ENCODE results near the gene PROC. TPM values are rescaled to one million over a fixed set of nuclear protein-coding genes. Genes with fewer than 3 reads are reported as not detected.
"Not testable (repeated sequence)": the region's sequence is repeated elsewhere in the genome, so short reads cannot be mapped to it uniquely, and the experiment has no call there.

The PROC gene
- polyA plus RNA-seq, 3 donors, result 1.8 to 5.4 (median 3.2) TPM

- no peak for DNase-seq (ENCODE audit: low read depth in 3 of 3, low spot score in 2 of 3)
These were observed 7.6 kb downstream of the PROC start for GRCh38 chr2:127425540-127426490.

GRCh38 chr2:127426501-127427354, 8.5 kb downstream of the PROC start:
- no peak for DNase-seq (ENCODE audit: low read depth in 3 of 3, low spot score in 2 of 3)

- no peak for DNase-seq (ENCODE audit: low read depth in 3 of 3, low spot score in 2 of 3)
These were observed 9.3 kb downstream of the PROC start for GRCh38 chr2:127427376-127428056.

- no peak for DNase-seq (ENCODE audit: low read depth in 3 of 3, low spot score in 2 of 3)
These were observed 10.0 kb downstream of the PROC start for GRCh38 chr2:127428057-127428814.

GRCh38 chr2:127428815-127429109, 10.5 kb downstream of the PROC start:
- DNase-seq (ENCODE audit: low read depth in 3 of 3, low spot score in 2 of 3), result no peak

GRCh38 chr2:127429291-127429690, 11.1 kb downstream of the PROC start:
- no peak for DNase-seq (ENCODE audit: low read depth in 3 of 3, low spot score in 2 of 3)

- no peak for DNase-seq (ENCODE audit: low read depth in 3 of 3, low spot score in 2 of 3)
These were observed 11.7 kb downstream of the PROC start for GRCh38 chr2:127429844-127430425.

GRCh38 chr2:127431408-127432023, 13.3 kb downstream of the PROC start:
- DNase-seq (ENCODE audit: low read depth in 3 of 3, low spot score in 2 of 3), result no peak

GRCh38 chr2:127434515-127434914, 16.3 kb downstream of the PROC start:
- no peak for DNase-seq (ENCODE audit: low read depth in 3 of 3, low spot score in 2 of 3)

- DNase-seq (ENCODE audit: low read depth in 3 of 3, low spot score in 2 of 3), result no peak
These were observed 18.8 kb downstream of the PROC start for GRCh38 chr2:127437056-127437455.

- DNase-seq (ENCODE audit: low read depth in 3 of 3, low spot score in 2 of 3), result no peak
These were observed 19.8 kb downstream of the PROC start for GRCh38 chr2:127437781-127438726.

- no peak for DNase-seq (ENCODE audit: low read depth in 3 of 3, low spot score in 2 of 3)
These were observed 21.1 kb downstream of the PROC start for GRCh38 chr2:127439343-127439742.

- no peak for DNase-seq (ENCODE audit: low read depth in 3 of 3, low spot score in 2 of 3)
These were observed 30.3 kb downstream of the PROC start for GRCh38 chr2:127448526-127448925.

GRCh38 chr2:127449414-127449813, 31.2 kb downstream of the PROC start:
- no peak for DNase-seq (ENCODE audit: low read depth in 3 of 3, low spot score in 2 of 3)

- no peak for DNase-seq (ENCODE audit: low read depth in 3 of 3, low spot score in 2 of 3)
These were observed 31.7 kb downstream of the PROC start for GRCh38 chr2:127449898-127450297.

GRCh38 chr2:127451981-127452380, 33.8 kb downstream of the PROC start:
- no peak for DNase-seq (ENCODE audit: low read depth in 3 of 3, low spot score in 2 of 3)

- DNase-seq (ENCODE audit: low read depth in 3 of 3, low spot score in 2 of 3), result not testable (repeated sequence)
These were observed 34.2 kb downstream of the PROC start for GRCh38 chr2:127452423-127452822.

- DNase-seq (ENCODE audit: low read depth in 3 of 3, low spot score in 2 of 3), result no peak
These were observed 34.8 kb downstream of the PROC start for GRCh38 chr2:127453013-127453391.

Measured in right renal cortex interstitium (tissue), 3 donors.